H1 (cell line): ENCODE results near the gene SEMA6A. TPM values are rescaled to one million over a fixed set of nuclear protein-coding genes. Genes with fewer than 3 reads are reported as not detected.

Experiments used
- SUZ12 ChIP-seq: fragments of 200-600 bp; sonication (generic); IDR thresholded peaks from 2 replicates; pipeline ENCODE4 v1.6.1; 2012; ENCODE audit warnings: mild to moderate bottlenecking, inconsistent platforms, low read length, moderate library complexity, mixed read lengths
- polyA plus RNA-seq, 7 experiments: library from polyadenylated mRNA; depleted of rRNA in 3 of 7; stranded (reverse) in 5 of 7; unstranded in 2 of 7; fragments of >200 nt in 5 of 7; fragments of 200-250 nt in 2 of 7; gene quantifications; 1 replicate in 5 of 7; 2 replicates in 1 of 7; 4 replicates in 1 of 7; pipeline versions ENCODE4 v1.2.1 to v1.2.3, GENCODE V29; 2011 to 2013; ENCODE audit warnings: missing spikeins in 2 of 7, mixed read lengths in 2 of 7
- total RNA-seq: library from RNA; stranded (reverse); fragmentation: NEBNext Ultra II Directional; extraction: Animal tissue kit (Norgen Biotek cat#: 25700); gene quantifications from 2 replicates; pipeline ENCODE4 v1.2.1, GENCODE V29; 2021
- TF ChIP-seq, protein P1 (sequence below): IDR thresholded peaks from 2 replicates; pipeline ENCODE4 v1.6.1; 2012; ENCODE audit warnings: inconsistent platforms
- TF ChIP-seq, protein P2 (sequence below): IDR thresholded peaks from 2 replicates; pipeline ENCODE4 v1.6.1; 2012; ENCODE audit warnings: inconsistent platforms
- TF ChIP-seq, protein P3 (sequence below): IDR thresholded peaks from 2 replicates; pipeline ENCODE4 v1.6.1; 2011; ENCODE audit warnings: low read length, improper control_type of control experiment

Gene SEMA6A
- total and polyA plus RNA-seq, 2 of the 8 experiments (the other 6 are each of a cell fraction or from before 2014, with no cell fraction given) = 78.3 to 277 TPM

DNA sequence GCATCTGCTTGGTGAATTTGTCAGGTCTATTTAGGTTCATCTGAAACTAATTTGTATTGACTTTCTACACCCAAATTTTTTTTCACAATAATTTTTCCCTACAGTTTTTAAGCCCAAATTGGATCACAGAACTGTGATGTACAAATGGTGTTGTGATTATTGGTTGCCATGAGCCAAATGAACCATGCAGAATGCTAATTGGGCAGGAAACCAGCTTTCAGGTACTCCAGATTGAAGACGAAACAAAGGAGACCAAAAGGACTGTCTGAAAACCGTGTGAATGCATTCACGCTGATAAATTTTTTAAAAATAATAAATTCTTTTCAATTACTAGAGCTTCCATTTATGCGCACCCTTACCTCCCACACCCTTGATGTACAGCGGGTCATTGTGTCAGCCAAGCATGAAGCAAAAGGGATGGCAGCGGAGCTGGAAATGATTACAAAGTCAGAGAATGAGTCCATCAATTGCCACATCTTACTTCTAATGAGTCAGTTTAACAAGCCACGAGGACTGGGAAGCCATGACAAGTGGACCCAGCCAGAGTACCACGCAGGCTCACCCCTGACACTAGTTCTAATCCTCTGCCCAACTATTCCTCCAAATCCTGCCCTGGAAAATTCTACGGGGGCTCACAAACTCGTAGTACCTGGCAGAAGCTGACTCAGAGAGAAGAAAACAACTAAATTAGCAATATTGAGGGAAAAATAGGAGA is 66.5 kb downstream of the SEMA6A start (continued):
- TF ChIP-seq, protein P1, sequence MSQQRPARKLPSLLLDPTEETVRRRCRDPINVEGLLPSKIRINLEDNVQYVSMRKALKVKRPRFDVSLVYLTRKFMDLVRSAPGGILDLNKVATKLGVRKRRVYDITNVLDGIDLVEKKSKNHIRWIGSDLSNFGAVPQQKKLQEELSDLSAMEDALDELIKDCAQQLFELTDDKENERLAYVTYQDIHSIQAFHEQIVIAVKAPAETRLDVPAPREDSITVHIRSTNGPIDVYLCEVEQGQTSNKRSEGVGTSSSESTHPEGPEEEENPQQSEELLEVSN = no peak
- TF ChIP-seq, protein P2, sequence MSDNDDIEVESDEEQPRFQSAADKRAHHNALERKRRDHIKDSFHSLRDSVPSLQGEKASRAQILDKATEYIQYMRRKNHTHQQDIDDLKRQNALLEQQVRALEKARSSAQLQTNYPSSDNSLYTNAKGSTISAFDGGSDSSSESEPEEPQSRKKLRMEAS = no peak
- TF ChIP-seq, protein P3, sequence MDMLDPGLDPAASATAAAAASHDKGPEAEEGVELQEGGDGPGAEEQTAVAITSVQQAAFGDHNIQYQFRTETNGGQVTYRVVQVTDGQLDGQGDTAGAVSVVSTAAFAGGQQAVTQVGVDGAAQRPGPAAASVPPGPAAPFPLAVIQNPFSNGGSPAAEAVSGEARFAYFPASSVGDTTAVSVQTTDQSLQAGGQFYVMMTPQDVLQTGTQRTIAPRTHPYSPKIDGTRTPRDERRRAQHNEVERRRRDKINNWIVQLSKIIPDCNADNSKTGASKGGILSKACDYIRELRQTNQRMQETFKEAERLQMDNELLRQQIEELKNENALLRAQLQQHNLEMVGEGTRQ = no peak
- TF ChIP-seq SUZ12 = no peak
